IMR-90 (cell line): ENCODE data around the gene MGRN1. TPM values are rescaled to one million over a fixed set of nuclear protein-coding genes. Genes with fewer than 3 reads are reported as not detected.

Experiments
- BHLHE40 ChIP-seq: fragments of 150-350 bp; IDR thresholded peaks from 2 replicates; pipeline ENCODE4 v1.6.1; 2016; ENCODE audit warnings: mild to moderate bottlenecking, low read depth, low read length
- RAD21 ChIP-seq: IDR thresholded peaks from 2 replicates; pipeline ENCODE4 v1.6.1; 2012; ENCODE audit warnings: low read length, improper control_type of control experiment
- RCOR1 ChIP-seq: IDR thresholded peaks from 2 replicates; pipeline ENCODE4 v1.6.1; 2012; ENCODE audit warnings: mild to moderate bottlenecking, low read length, improper control_type of control experiment; ENCODE audit not compliant: insufficient replicate concordance
- RFX5 ChIP-seq: IDR thresholded peaks from 2 replicates; pipeline ENCODE4 v1.8.0; 2012; ENCODE audit warnings: low read depth, mild to moderate bottlenecking, low read length, moderate library complexity
- polyA plus RNA-seq, 3 experiments: library from polyadenylated mRNA; depleted of rRNA; stranded (reverse); fragments of >200 nt; gene quantifications; 2 replicates each; pipeline ENCODE4 v1.2.3, GENCODE V29; 2012; ENCODE audit warnings: low replicate concordance in 1 of 3
- total RNA-seq: library from RNA; depleted of rRNA; stranded (reverse); fragments of >200 nt; gene quantifications from 2 replicates; pipeline ENCODE4 v1.2.3, GENCODE V29; 2012
- TF ChIP-seq, protein P1 (sequence below): fragments of 150-350 bp; IDR thresholded peaks from 2 replicates; pipeline ENCODE4 v1.6.1; 2016; ENCODE audit warnings: low read depth, mild to moderate bottlenecking, low read length, moderate library complexity, borderline replicate concordance

Gene MGRN1
- total and polyA plus RNA-seq, 2 of the 4 experiments (the other 2 are of a cell fraction), result 11.7 to 32.7 TPM

GRCh38 chr16:4617880-4618279 lies 6.7 kb upstream of the MGRN1 start (continued):
- TF ChIP-seq, protein P1, sequence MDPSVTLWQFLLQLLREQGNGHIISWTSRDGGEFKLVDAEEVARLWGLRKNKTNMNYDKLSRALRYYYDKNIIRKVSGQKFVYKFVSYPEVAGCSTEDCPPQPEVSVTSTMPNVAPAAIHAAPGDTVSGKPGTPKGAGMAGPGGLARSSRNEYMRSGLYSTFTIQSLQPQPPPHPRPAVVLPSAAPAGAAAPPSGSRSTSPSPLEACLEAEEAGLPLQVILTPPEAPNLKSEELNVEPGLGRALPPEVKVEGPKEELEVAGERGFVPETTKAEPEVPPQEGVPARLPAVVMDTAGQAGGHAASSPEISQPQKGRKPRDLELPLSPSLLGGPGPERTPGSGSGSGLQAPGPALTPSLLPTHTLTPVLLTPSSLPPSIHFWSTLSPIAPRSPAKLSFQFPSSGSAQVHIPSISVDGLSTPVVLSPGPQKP, result no peak
- no peak for TF ChIP-seq RCOR1
- no peak for TF ChIP-seq RFX5
- no peak for TF ChIP-seq BHLHE40
- no peak for TF ChIP-seq RAD21
